SK-N-SH (cell line): ENCODE measurements around the gene KCNK4. TPM values are rescaled to one million over a fixed set of nuclear protein-coding genes. Genes with fewer than 3 reads are reported as not detected.

ENCODE experiments used
- CTCF ChIA-PET: fragments of 300-600, 350-600 bp; formaldehyde crosslinking; extraction: SDS; loops from one replicate; lab custom pipeline; 2021; lab: Yijun Ruan, JAX
- POLR2A ChIA-PET: fragments of 350-600 bp; sonication (Branson Sonifier 250); formaldehyde crosslinking; extraction: SDS; loops from one replicate; lab custom pipeline; 2020; ENCODE audit warnings: antibody characterized with exemption, inconsistent platforms; lab: Yijun Ruan, JAX
- DNase-seq: peaks from one replicate; pipeline ENCODE4 v3.0.0; 2012
- H2AFZ ChIP-seq: fragments of 200-600 bp; sonication (generic); 2 replicates; pipeline ENCODE4 v1.8.1; 2016; ENCODE audit warnings: antibody characterized with exemption, mild to moderate bottlenecking, low read depth
- H3F3A ChIP-seq: fragments of 200-600 bp; sonication (generic); replicated peaks from 2 replicates; pipeline ENCODE3; 2016; ENCODE audit warnings: antibody characterized with exemption, mild to moderate bottlenecking; ENCODE audit not compliant: insufficient read depth
- H3K27ac ChIP-seq, 2 experiments: fragments of 200-500 bp in 1 of 2; fragments of 200-600 bp in 1 of 2; sonication (Bioruptor generic) in 1 of 2; sonication (generic), shearing (Covaris generic) in 1 of 2; 2 replicates each; pipeline versions ENCODE4 v1.5.1 to v1.6.1; 2014 to 2016; ENCODE audit warnings: low read depth in 2 of 2, inconsistent platforms in 1 of 2, low read length in 1 of 2, mild to moderate bottlenecking in 1 of 2, mixed read lengths in 1 of 2
- H3K27me3 ChIP-seq: fragments of 200-600 bp; sonication (generic), shearing (Covaris generic); 2 replicates; pipeline ENCODE4 v1.6.1; 2016; ENCODE audit warnings: mixed run types; ENCODE audit not compliant: insufficient read depth
- H3K36me3 ChIP-seq, 2 experiments: fragments of 200-500 bp in 1 of 2; fragments of 200-600 bp in 1 of 2; sonication (Bioruptor generic) in 1 of 2; sonication (generic) in 1 of 2; replicated peaks in 1 of 2; 2 replicates each; pipeline versions ENCODE3 to v1.5.1; 2014 to 2016; ENCODE audit warnings: low read length in 1 of 2, mild to moderate bottlenecking in 1 of 2; ENCODE audit not compliant: insufficient read depth in 2 of 2, control insufficient read depth in 1 of 2
- H3K4me1 ChIP-seq, 2 experiments: fragments of 200-500 bp in 1 of 2; fragments of 200-600 bp in 1 of 2; sonication (Bioruptor generic) in 1 of 2; sonication (generic), shearing (Covaris generic) in 1 of 2; 2 replicates each; pipeline versions ENCODE4 v1.5.1 to v1.6.1; 2014 to 2016; ENCODE audit warnings: low read depth in 1 of 2, low read length in 1 of 2, mixed run types in 1 of 2; ENCODE audit not compliant: insufficient read depth in 2 of 2, control insufficient read depth in 1 of 2
- H3K4me2 ChIP-seq: fragments of 200-600 bp; sonication (generic), shearing (Covaris generic); 2 replicates; pipeline ENCODE4 v1.6.1; 2017; ENCODE audit warnings: mixed run types
- H3K4me3 ChIP-seq, 2 experiments: fragments of 200-500 bp in 1 of 2; fragments of 200-600 bp in 1 of 2; sonication (Bioruptor generic) in 1 of 2; sonication (generic), shearing (Covaris generic) in 1 of 2; 2 replicates each; pipeline versions ENCODE4 v1.5.1 to v1.8.1; 2014 to 2016; ENCODE audit warnings: low read depth in 2 of 2, inconsistent platforms in 1 of 2, low read length in 1 of 2, mild to moderate bottlenecking in 1 of 2, mixed read lengths in 1 of 2, moderate library complexity in 1 of 2
- H3K79me2 ChIP-seq: fragments of 200-600 bp; sonication (generic); 2 replicates; pipeline ENCODE4 v1.8.1; 2017; ENCODE audit warnings: mild to moderate bottlenecking; ENCODE audit not compliant: insufficient read depth
- H3K9ac ChIP-seq: fragments of 200-600 bp; sonication (generic); 2 replicates; pipeline ENCODE4 v1.6.1; 2017; ENCODE audit warnings: mixed run types
- H3K9me2 ChIP-seq: fragments of 200-600 bp; sonication (generic); 2 replicates; pipeline ENCODE4 v1.6.1; 2017; ENCODE audit warnings: mixed run types
- H3K9me3 ChIP-seq: fragments of 200-600 bp; sonication (generic); 2 replicates; pipeline ENCODE4 v1.6.1; 2017; ENCODE audit warnings: mixed run types, mild to moderate bottlenecking, moderate library complexity
- H4K20me1 ChIP-seq: fragments of 200-600 bp; sonication (generic); 2 replicates; pipeline ENCODE4 v1.6.1; 2017; ENCODE audit warnings: mild to moderate bottlenecking, mixed run types; ENCODE audit not compliant: insufficient read depth
- CHD2 ChIP-seq: fragments of 150-350 bp; IDR thresholded peaks from 2 replicates; pipeline ENCODE4 v1.6.1; 2018; ENCODE audit warnings: low read length; ENCODE audit not compliant: partially characterized antibody
- ELF1 ChIP-seq: IDR thresholded peaks from 2 replicates; pipeline ENCODE4 v1.4.0; 2012
- FOSL2 ChIP-seq: IDR thresholded peaks from 2 replicates; pipeline ENCODE4 v1.4.0; 2012; ENCODE audit warnings: low read depth, mild to moderate bottlenecking, moderate library complexity, borderline replicate concordance
- NFIC ChIP-seq: IDR thresholded peaks from 2 replicates; pipeline ENCODE4 v1.4.0; 2012; ENCODE audit warnings: borderline replicate concordance
- POLR2AphosphoS5 ChIP-seq: IDR thresholded peaks from 2 replicates; pipeline ENCODE4 v1.6.1; 2012; ENCODE audit warnings: low read depth, low read length
- SMC3 ChIP-seq: IDR thresholded peaks from 2 replicates; pipeline ENCODE4 v1.6.1; 2012; ENCODE audit warnings: low read depth, low read length, improper control_type of control experiment
- YY1 ChIP-seq: IDR thresholded peaks from 2 replicates; pipeline ENCODE4 v1.4.0; 2012; ENCODE audit warnings: low read depth, mild to moderate bottlenecking
- WGBS: methylation state at CpG from one replicate; pipeline ENCODE4 v1.1.6; 2017; ENCODE audit warnings: low lambda C conversion rate; 5-methylcytosine and 5-hydroxymethylcytosine counted together
- polyA plus RNA-seq, 3 experiments: library from polyadenylated mRNA; depleted of rRNA; stranded (reverse); fragments of >200 nt; gene quantifications; 2 replicates each; pipeline ENCODE4 v1.2.3, GENCODE V29; 2012
- TF ChIP-seq, protein P1 (sequence below): IDR thresholded peaks from 2 replicates; pipeline ENCODE4 v1.4.0; 2012; ENCODE audit warnings: low read depth, borderline replicate concordance
- TF ChIP-seq, protein P2 (sequence below): IDR thresholded peaks from 2 replicates; pipeline ENCODE4 v1.6.1; 2012; ENCODE audit warnings: mild to moderate bottlenecking, low read depth, low read length, moderate library complexity
- TF ChIP-seq, protein P3 (sequence below): fragments of 150-350 bp; IDR thresholded peaks from 2 replicates; pipeline ENCODE4 v1.6.1; 2016; ENCODE audit warnings: mild to moderate bottlenecking, low read depth, low read length

Gene KCNK4
- polyA plus RNA-seq, 1 of the 3 experiments (the other 2 are of a cell fraction) = 0.16 TPM

DNA sequence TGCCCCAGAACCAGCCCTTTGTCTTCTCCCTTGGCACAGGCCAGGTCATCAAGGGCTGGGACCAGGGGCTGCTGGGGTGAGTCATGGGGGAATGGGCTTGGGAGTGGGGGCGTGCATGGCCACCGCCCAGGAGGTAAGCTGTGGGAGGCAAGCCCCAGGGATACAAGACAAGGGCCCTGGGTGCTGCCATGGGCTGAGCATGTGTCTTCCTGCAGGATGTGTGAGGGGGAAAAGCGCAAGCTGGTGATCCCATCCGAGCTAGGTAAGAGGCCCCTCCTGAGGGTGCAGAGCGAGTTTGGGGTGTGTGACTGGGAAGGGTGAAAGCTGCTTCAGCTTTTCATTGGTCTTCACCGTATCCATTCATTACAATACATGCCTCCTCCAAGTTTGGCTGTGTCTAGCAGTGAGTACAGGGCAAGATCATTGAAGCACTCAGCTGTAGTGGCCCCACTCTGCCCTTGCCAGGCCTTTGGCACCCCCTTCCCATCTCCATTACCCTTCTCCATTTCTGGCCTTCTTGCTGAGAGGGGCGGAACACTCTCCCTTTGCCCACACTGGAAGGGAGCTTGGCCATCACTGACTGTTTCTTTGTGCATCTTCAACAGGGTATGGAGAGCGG, 47.8 kb upstream of the KCNK4 start:
- Histone ChIP-seq H3F3A (peaks cover 28% of the 10 kb centered on the region), H3K27ac (peak overlapping the region; percentile 8 to 26; a peak in 2 of 4 replicates), H3K4me3 (no peak overlapping the region), H3K4me2 (peak overlapping the region; percentile 98), H3K9me2 (no peaks in the 10 kb centered on the region), H3K36me3 (peaks cover 10 to 21% of the 10 kb centered on the region in 2 experiments), H2AFZ (no peak overlapping the region), H3K9ac (no peak overlapping the region), H4K20me1 (no peaks in the 10 kb centered on the region), H3K4me1 (peaks cover 15 to 46% of the 10 kb centered on the region in 2 experiments; a peak in 2 of 4 replicates), H3K27me3 (no peaks in the 10 kb centered on the region), H3K9me3 (no peaks in the 10 kb centered on the region), H3K79me2 (peaks cover 48% of the 10 kb centered on the region)
- POLR2A ChIA-PET = interaction anchor here (0.5 to 12.4 kb wide), 4 partner anchors 9 to 52 kb away, joined by 3 to 112 read pairs (median 22); no protein-coding TSS in a partner anchor
- CTCF ChIA-PET = interaction anchor here (0.6 to 3.3 kb wide), 10 partner anchors 8 to 61 kb away, joined by 3 to 17 read pairs (median 4); partner anchors contain the start of gene PLCB3
- TF ChIP-seq FOSL2 (0 out of 2 replicates have a peak, but pooled peaks have one; percentile 3), CHD2 (peak; percentile 17), YY1 (no peak)
- 82% methylated on average over 7 of the region's 8 CpGs for WGBS
- DNase-seq = no peak

DNA sequence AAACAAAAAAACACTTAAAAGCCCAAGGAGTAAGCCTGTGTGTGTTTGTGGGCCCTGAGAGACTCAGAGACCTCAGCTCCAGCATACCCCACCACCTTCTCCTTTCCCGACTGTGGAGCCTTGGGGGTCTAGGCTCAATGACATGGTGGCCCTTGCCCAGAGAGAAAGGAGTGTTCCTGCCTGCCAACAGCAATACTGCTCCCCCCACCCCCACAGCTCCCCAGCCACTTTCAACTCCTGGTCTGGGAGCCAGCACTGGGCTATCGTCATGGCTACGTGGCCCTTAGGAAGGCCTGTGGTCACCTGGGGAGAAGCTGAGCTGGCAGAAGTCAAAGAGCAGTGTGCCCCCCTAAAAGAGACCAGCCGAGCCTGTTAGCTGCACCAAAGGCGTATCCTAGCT, 47.0 kb upstream of the KCNK4 start:
- POLR2A ChIA-PET = interaction anchor here (0.9 to 12.4 kb wide), 4 partner anchors 8 to 26 kb away, joined by 3 to 112 read pairs (median 22); no protein-coding TSS in a partner anchor
- H3K4me3 ChIP-seq = no peak overlapping the region
- H3K27me3 ChIP-seq = no peaks in the 10 kb centered on the region
- H3K27ac ChIP-seq = no peak overlapping the region; a peak in 1 of 4 replicates
- H3K9me3 ChIP-seq = no peaks in the 10 kb centered on the region
- H3K4me2 ChIP-seq = no peak overlapping the region; the same call in 1 of the 2 replicates
- no peaks in the 10 kb centered on the region for H4K20me1 ChIP-seq
- H3K4me1 ChIP-seq = peaks cover 15 to 46% of the 10 kb centered on the region in 2 experiments; a peak in 2 of 4 replicates
- H3F3A ChIP-seq = peaks cover 21% of the 10 kb centered on the region
- peaks cover 48% of the 10 kb centered on the region for H3K79me2 ChIP-seq
- no peaks in the 10 kb centered on the region for H3K9me2 ChIP-seq
- no peak overlapping the region for H2AFZ ChIP-seq
- WGBS = 59% methylated on average over 5 of the region's 5 CpGs
- DNase-seq = no peak
- peaks cover 10 to 16% of the 10 kb centered on the region in 2 experiments for H3K36me3 ChIP-seq
- TF ChIP-seq POLR2AphosphoS5 = peak; percentile 12; the same call in 1 of the 2 replicates
- TF ChIP-seq, protein P1, sequence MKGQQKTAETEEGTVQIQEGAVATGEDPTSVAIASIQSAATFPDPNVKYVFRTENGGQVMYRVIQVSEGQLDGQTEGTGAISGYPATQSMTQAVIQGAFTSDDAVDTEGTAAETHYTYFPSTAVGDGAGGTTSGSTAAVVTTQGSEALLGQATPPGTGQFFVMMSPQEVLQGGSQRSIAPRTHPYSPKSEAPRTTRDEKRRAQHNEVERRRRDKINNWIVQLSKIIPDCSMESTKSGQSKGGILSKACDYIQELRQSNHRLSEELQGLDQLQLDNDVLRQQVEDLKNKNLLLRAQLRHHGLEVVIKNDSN = no peak
- no peak overlapping the region for H3K9ac ChIP-seq
- CTCF ChIA-PET = interaction anchor here (1.2 to 2.5 kb wide), 6 partner anchors 10 to 57 kb away, joined by 3 to 11 read pairs (median 6); no protein-coding TSS in a partner anchor

DNA sequence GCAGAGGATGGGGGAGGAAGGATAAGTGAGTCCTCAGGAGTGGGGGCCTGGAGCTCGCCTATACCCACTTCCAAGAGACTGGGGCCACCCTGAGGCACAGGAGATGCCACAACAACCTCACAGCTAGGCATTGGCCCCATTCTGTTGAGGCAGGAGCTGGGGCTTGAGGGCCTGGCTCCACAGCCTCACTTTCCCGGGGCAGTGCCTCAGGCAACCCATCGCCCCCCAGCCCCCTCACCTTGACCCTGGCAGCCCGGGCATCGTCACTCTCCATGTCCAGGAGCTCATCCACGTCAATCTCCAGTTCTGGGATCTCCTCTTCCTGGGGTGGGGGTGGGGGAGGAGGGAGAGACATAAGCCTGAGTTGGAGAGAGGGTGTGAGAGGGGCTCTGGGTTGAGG, 46.1 kb upstream of the KCNK4 start:
- Histone ChIP-seq H3K4me3 (peak overlapping the region; percentile 75 to 98), H3K4me1 (peaks cover 14 to 42% of the 10 kb centered on the region in 2 experiments; a peak in 2 of 4 replicates), H4K20me1 (no peaks in the 10 kb centered on the region), H3K9me2 (no peaks in the 10 kb centered on the region), H3K36me3 (peaks cover 10 to 14% of the 10 kb centered on the region in 2 experiments), H2AFZ (no peak overlapping the region), H3K4me2 (peak overlapping the region; percentile 77), H3F3A (peaks cover 17% of the 10 kb centered on the region), H3K27me3 (no peaks in the 10 kb centered on the region), H3K9ac (peak overlapping the region; percentile 72; the same call in 1 of the 2 replicates), H3K79me2 (peaks cover 48% of the 10 kb centered on the region), H3K9me3 (no peaks in the 10 kb centered on the region), H3K27ac (peak overlapping the region; percentile 63 to 89)
- WGBS = 21% methylated on average over 5 of the region's 6 CpGs
- TF ChIP-seq ELF1 (no peak), SMC3 (no peak), POLR2AphosphoS5 (no peak), NFIC (no peak)
- TF ChIP-seq, protein P2, sequence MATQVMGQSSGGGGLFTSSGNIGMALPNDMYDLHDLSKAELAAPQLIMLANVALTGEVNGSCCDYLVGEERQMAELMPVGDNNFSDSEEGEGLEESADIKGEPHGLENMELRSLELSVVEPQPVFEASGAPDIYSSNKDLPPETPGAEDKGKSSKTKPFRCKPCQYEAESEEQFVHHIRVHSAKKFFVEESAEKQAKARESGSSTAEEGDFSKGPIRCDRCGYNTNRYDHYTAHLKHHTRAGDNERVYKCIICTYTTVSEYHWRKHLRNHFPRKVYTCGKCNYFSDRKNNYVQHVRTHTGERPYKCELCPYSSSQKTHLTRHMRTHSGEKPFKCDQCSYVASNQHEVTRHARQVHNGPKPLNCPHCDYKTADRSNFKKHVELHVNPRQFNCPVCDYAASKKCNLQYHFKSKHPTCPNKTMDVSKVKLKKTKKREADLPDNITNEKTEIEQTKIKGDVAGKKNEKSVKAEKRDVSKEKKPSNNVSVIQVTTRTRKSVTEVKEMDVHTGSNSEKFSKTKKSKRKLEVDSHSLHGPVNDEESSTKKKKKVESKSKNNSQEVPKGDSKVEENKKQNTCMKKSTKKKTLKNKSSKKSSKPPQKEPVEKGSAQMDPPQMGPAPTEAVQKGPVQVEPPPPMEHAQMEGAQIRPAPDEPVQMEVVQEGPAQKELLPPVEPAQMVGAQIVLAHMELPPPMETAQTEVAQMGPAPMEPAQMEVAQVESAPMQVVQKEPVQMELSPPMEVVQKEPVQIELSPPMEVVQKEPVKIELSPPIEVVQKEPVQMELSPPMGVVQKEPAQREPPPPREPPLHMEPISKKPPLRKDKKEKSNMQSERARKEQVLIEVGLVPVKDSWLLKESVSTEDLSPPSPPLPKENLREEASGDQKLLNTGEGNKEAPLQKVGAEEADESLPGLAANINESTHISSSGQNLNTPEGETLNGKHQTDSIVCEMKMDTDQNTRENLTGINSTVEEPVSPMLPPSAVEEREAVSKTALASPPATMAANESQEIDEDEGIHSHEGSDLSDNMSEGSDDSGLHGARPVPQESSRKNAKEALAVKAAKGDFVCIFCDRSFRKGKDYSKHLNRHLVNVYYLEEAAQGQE = no peak
- TF ChIP-seq, protein P3, sequence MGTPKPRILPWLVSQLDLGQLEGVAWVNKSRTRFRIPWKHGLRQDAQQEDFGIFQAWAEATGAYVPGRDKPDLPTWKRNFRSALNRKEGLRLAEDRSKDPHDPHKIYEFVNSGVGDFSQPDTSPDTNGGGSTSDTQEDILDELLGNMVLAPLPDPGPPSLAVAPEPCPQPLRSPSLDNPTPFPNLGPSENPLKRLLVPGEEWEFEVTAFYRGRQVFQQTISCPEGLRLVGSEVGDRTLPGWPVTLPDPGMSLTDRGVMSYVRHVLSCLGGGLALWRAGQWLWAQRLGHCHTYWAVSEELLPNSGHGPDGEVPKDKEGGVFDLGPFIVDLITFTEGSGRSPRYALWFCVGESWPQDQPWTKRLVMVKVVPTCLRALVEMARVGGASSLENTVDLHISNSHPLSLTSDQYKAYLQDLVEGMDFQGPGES = no peak
- ChIA-PET POLR2A (interaction anchor here (0.6 to 12.4 kb wide), 9 partner anchors 11 to 382 kb away, joined by 3 to 112 read pairs (median 3); partner anchors contain the start of gene ESRRA), CTCF (interaction anchor here (1.0 to 3.4 kb wide), 4 partner anchors 14 to 1085 kb away, joined by 3 to 14 read pairs (median 6); partner anchors contain the start of gene DNAJC4)
- no peak for DNase-seq
